ENCODE results near the gene SLC12A9.
"Not testable (repeated sequence)": the region's sequence is repeated elsewhere in the genome, so short reads cannot be mapped to it uniquely, and the experiment has no call there.

Gene SLC12A9, protein sequence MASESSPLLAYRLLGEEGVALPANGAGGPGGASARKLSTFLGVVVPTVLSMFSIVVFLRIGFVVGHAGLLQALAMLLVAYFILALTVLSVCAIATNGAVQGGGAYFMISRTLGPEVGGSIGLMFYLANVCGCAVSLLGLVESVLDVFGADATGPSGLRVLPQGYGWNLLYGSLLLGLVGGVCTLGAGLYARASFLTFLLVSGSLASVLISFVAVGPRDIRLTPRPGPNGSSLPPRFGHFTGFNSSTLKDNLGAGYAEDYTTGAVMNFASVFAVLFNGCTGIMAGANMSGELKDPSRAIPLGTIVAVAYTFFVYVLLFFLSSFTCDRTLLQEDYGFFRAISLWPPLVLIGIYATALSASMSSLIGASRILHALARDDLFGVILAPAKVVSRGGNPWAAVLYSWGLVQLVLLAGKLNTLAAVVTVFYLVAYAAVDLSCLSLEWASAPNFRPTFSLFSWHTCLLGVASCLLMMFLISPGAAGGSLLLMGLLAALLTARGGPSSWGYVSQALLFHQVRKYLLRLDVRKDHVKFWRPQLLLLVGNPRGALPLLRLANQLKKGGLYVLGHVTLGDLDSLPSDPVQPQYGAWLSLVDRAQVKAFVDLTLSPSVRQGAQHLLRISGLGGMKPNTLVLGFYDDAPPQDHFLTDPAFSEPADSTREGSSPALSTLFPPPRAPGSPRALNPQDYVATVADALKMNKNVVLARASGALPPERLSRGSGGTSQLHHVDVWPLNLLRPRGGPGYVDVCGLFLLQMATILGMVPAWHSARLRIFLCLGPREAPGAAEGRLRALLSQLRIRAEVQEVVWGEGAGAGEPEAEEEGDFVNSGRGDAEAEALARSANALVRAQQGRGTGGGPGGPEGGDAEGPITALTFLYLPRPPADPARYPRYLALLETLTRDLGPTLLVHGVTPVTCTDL

GRCh38 chr7:100852048-100852872 is at the start of gene SLC12A9:
Gene SLC12A9 (plus strand): TSS chr7:100852713. CDS start chr7:100854198, 1,485 bp downstream.
- DNase-seq, result peak; percentile 92

DNA sequence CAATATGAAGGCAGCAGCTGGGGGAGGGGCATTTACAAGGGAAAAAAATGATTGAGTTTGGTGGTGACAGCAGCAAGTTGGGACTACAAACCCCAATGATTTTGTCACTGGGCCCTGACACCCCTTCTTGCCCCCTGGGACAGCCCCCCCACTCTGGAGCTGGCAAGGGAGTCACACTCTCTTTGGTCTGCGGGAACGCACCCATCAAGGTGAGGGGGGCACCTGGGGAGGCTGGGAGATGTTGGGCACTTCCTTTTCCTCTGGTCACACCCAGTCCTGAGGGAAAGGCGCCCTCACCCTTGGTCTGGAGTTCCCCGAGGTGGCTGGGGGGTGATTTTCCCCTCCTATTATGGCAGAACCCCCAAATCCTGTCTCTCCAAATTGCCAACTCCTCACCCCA is 49.6 kb upstream of the SLC12A9 start:
- no peak for DNase-seq

DNA sequence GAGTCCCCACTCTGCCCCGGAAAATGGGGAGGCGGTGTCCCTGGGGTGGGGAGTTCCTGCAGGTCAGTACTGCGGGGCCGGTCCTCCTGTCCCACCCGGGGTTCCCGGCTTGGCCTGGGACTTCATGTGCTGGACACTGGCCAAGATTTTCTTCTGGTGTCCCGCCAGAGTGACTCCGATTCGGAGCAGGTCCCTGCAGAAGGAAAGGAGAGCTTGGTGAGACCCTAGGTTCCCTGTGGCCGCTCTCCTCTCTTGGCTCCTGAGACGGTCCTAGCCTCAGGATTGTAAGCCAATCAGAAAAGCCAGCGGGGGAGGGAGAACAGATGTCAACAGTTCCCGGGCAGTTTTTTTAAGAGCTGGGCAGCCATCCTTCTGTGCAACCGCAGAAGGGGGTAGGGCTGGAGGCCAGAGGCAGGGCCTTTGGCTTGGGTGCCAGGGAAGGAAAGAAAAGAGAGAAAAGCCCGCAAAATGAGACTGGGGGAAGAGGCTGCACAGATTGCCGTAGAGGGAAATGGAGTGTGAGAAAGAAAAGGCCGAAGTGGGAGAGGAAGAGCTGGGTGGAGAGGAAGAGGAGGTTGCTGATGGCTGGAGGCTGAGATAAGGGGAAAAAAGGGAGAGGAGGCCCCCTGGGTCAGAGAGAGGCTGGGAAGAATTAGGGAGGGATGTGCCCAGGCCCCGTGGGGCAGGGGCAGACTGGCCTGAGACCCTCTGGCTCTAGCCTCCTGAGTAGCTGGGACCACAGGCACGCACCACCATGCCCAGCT is 48.9 kb upstream of the SLC12A9 start:
- peak; percentile 56 for DNase-seq

DNA sequence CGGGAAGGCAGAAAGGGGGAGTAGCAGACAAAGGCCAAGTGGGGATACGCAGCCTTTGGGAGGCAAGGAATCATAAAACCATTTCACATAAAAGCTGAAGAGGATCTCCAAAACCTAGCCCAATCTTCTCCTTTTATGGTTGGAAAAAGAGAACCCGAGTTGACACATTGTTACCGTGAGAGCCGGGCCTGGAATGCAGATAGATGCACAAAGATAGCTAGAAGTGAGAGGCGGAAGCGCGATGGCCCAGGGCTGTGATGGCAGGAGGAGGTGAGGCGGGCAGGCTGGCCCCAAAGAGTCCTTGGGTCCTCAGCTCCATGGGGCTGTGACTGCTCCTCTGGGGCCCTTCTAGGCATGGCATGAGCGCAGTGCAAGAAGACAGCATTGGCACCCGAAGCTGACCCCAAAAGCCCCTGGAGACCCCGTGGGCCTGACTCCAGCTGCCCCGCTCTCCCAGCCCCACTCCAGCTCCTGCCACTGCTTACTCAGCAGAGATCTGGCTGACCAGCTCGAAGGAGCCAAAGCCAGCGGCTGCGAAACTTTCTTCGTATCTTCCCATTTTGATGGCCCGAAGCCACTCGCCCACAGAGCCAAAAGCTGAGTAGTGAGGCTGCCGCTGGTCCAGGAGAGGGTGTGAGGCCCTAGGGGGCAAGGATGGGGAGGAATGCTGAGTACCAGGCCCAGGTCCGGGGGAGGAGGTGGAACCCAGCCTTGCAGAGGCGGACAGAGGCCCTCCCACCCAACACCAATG is 47.7 kb upstream of the SLC12A9 start:
- no peak for DNase-seq

- no peak for DNase-seq
These were observed 46.2 kb upstream of the SLC12A9 start for GRCh38 chr7:100806276-100806675.

DNA sequence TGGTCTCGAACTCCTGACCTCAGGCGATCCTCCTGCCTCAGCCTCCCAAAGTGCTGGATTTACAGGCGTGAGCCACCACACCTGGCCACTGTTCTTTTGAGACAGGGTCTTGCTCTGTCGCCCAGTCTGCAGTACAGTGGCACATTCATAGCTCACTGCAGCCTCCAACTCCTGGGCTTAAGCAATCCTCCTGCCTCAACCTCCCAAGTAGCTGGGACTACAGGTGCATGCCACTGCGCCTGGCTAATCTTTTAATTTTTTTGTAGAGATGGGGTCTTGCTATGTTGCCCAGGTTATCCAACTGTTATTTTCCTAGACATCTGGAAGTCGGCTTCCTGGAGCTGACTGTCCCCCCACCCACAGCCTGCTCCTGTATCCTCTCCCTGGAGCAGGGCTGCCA is 45.6 kb upstream of the SLC12A9 start:
- DNase-seq, result not testable (repeated sequence)

DNA sequence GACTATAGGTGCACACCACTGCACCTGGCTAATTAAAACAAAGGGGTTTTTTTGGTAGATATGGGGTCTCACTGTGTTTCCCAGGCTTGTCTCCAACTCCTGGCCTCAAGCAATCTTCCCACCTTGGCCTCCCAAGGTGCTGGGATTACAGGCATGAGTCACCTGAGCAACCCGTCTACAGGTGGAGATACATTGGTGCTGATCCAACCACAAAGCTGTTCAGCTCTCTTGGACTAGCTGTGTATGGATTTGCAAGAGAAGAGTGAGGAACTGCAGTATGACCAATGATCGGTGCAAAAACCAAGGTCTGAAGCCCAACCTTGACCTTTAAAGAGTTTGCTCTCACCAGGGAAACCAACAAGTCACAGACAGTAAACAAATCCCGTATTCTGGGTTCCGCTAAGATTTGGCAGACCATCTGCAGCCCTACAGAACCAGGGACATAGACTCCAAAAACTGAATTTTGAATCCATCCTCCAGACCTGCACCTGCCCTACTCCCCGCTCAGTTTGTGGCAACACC is 44.1 kb upstream of the SLC12A9 start:
- no peak for DNase-seq

DNA sequence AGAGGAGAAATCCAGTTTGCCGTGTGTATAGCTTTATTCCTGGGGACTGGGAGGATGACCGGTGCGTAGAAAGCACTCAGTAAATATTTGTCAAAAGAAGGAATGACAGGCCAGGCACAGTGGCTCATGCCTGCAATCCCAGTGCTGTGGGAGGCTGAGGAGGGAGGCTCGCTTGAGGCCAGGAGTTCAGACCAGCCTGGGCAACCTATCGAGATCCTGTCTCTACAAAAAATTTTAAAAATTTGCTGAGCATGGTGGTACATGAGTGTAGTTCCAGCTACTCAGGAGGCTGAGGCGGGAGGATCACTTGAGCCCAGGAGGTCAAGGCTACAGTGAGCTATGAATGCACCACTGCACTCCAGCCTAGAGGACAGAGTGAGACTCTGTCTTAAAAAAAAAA is 41.0 kb upstream of the SLC12A9 start:
- DNase-seq, result no peak

DNA sequence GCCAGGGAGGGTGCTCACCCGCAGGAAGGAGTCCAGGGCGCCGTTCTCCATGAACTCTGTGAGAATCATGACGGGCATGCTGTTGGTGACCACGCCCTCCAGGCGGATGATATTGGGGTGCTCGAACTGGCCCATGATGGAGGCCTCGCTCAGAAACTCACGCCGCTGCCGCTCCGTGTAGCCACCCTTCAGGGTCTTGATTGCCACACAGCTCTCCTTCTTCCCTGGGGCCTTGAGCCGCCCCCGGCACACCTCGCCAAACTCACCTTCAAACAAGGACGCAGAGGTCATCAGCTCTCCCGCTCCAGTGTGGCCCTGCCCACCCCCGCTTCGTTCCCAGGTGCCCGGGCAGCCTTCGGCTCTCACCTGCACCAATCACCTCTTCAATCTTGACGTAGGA is 39.8 kb upstream of the SLC12A9 start:
- DNase-seq, result no peak

DNA sequence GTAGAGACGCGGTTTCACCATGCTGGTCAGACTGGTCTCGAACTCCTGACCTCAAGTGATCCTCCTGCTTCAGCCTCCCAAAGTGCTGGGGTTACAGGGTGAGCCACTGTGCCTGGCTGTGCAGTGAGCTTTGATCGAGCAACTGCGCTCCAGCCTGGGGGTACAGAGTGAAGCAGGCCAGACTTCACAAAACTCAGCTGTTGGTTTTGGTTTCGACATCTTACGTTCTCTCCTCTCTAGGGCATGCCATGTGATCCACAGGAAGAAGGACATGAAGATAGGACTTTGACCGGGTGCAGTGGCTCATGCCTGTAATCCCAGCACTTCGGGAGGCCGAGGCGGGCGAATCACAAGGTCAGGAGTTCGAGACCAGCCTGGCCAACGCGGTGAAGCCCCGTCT is 36.0 kb upstream of the SLC12A9 start:
- not testable (repeated sequence) for DNase-seq

- DNase-seq, result no peak
These were observed 35.4 kb upstream of the SLC12A9 start for GRCh38 chr7:100817097-100817496.

GRCh38 chr7:100818366-100818765 is 34.1 kb upstream of the SLC12A9 start:
- DNase-seq, result no peak

GRCh38 chr7:100818825-100819224 is 33.7 kb upstream of the SLC12A9 start:
- no peak for DNase-seq

DNA sequence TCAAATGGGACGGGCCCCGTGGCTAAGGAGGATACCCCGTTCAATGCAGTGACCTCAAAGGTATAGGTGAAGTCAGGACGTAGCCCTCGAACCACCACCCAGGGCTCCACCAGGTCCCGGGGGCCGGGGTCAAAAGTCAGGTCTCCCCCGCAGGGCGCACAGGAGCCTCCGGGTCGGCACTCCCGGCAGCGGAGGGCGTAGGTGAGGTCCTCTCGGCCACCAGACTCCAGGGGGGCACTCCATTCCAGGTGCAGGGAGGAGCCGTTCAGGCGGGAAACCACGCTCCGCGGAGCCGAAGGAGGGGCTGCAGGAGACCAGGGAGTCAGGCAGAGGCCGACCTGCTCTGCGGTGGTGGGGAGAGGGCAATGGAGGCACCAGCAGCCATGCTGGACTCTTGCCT is 32.9 kb upstream of the SLC12A9 start:
- DNase-seq, result no peak

DNA sequence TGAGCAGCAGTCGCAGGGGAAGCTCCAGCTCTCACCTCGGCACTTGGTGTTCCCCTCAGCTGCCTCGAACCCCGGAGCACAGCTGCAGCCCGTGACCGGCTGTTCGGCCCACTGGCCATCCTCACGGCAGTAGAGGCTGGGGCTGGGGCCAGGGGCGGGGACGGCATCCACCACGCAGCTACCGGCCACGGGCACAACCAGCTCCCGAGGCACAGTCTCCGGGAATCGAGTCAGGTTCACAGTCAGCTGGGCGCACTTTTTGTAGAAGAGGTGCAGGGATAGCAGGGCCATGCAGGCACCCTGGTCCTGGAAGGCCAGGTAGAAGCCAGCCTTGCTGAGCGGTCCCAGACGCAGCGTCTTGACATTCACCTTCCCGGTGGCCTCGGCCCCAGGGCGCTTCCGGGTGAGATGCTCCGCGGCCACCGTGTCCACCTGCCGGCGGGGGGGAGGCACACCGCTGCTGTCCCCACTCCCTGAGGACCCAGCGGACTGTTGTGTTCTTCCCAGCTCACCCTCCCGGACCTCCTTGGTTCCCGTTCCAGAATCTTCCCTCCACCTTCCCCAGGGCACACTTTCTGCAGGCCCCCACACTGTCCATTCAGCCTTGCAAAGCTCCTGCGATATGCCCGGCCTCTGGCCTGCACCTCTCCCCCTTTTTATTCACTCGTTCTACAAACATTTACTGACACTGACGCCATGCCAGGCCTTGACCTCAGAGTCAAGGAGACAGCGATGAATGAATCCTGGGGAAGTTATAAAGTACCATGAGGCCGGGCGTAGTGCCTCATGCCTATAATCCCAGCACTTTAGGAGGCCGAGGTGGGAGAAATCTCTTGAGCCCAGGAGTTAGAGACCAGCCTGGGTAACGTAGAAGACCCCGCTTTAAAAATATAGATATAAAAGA is 30.0 kb upstream of the SLC12A9 start:
- DNase-seq, result no peak

DNA sequence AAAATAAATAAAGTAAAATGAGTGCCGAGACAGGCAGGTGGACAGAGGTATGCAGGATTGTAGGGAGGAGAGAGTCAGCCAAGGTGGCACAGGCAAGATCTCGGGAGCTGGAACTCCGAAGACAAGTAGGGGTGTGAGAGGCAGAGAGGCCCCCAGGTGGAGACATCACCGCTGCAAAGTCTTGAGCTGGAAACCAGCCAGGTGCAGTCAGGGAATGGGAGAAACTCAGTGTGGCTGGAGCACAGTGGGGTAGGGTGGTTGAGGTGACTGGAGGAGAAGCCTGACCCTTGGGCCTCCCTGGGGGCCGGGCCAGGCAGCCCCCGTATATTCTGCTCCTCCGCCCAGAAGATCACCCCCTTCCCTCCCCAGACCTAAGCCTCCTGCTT is 29.4 kb upstream of the SLC12A9 start:
- no peak for DNase-seq

GRCh38 chr7:100823534-100823933 is 29.0 kb upstream of the SLC12A9 start:
- no peak for DNase-seq

DNA sequence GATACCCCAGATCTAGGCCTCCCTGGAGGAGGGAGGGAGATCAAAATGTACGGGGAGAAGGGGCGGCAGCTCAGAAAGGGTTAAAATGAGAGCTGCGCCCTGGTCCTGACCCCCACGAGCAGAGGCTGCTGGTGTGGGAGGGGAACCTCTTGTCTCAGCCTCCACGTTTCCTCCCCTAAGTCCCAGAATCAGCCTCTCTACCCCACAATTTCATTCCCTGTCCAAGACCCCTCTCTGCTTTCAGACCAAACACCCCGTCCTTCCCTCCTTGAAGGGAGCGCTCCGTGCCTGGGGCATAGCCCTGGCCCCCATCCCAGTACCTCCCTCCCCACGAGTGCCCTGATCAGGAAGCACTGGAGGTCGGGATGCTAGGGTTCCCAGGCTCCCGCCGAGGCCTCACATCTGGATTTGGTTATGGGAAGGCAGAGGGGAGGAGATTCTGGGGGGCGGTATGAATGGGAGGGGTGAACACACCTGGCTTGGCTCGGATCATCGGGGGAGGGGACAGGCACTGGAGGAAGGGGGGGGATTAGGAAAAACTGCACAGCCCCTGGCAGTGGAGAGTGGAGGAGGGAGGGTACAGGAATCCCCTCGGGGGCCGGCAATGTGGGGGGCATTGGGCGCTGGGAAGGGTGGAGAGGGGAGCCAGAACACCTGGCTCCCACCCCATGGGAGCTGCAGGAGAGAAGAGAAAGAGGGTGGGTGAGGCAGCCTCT is 27.9 kb upstream of the SLC12A9 start:
- DNase-seq, result no peak

DNA sequence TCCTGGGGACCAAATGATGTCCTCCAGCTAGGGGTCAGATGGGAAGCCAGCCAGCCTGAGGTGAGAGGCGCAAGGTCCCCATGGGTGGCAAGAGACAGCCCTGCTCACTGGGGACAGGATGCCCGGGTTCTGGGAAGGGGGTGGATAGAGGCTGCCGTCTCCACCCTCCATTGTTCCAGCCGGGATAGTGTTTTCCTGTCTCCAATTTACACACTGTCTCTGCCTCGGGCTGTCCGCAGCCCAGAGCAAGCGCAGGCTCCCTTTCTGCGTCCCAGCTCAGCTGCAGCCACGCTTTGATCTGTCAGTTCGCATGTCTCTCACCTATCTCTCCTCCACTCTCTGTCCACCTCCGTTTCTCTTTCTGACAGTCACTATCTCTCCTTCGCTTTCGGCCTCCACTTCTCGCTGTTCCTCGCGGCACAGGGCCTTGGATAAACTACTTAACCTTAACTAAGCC is 27.3 kb upstream of the SLC12A9 start:
- DNase-seq, result no peak
